Stimulated activated naive CD4-positive, alpha-beta T cell treated with Interleukin-2 at 50 U/mL for 16 hours (primary cell): ENCODE results near the gene KCNAB1.

Experiments
- DNase-seq: peaks from one replicate; lab custom pipeline; 2025; lab: John Stamatoyannopoulos, UW

The KCNAB1 gene

GRCh38 chr3:156373654-156374053 lies 253.3 kb downstream of the KCNAB1 start:
- no peak for DNase-seq

DNA sequence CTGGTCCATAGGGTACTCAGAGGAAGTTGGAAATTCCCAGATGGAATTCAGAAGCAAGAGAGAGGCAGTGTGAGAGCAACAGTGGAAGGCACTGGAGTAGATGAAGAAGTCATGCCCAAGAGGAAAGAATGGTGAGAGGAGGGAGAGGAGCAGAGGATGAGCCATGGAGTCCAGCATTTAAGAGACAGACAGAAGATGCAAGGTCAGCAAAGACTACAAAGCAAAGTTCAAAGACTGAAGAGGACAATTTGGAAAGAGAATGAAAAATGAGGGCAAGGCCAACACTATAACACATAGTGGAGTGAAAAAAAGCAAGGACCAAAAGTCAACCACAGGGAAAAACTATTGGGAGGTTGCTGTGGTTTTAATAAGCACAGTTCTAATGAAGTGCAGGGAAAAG lies 255.8 kb downstream of the KCNAB1 start:
- no peak for DNase-seq

DNA sequence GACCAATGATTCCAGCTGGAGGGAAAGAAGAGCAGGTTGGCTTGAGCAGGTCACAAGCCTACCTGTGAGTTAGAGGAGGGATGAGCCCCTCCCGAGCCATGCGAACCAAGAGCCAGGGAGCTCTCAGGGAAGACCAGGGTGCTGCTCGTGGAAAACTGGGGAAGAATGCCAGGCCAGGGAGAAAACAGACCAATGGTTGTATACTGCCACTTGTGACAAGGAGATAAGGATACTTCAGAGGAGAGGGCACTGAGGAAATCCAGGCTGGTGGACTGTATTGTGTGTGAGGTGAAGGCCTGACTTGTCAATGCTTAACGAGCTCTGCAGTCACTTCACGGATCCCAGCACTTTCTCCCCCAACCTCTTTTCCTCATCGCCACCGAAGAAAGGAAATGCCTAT lies 256.9 kb downstream of the KCNAB1 start:
- no peak for DNase-seq

DNA sequence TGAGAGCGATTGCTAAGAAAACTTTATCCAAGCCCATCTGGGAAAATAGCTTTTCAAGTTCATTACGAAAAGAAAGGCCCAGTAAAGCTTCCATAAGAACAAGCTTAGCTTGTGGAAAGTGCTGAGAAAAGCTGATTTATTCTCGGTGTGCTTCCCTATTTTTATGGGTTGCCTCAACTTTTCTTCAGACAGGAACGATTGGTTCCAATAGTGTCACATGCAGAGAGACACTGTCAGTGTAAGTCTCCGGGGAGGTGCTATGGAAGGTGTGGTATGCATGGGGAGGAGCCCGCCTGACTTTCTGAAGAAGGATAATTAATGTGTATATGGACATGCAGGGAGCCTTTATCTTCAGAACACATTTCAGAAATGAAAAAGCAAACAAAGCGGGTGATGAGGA lies 257.3 kb downstream of the KCNAB1 start:
- no peak for DNase-seq

- DNase-seq: no peak
These were observed 258.5 kb downstream of the KCNAB1 start for GRCh38 chr3:156378871-156379270.

- no peak for DNase-seq
These were observed 258.9 kb downstream of the KCNAB1 start for GRCh38 chr3:156379327-156379726.

DNA sequence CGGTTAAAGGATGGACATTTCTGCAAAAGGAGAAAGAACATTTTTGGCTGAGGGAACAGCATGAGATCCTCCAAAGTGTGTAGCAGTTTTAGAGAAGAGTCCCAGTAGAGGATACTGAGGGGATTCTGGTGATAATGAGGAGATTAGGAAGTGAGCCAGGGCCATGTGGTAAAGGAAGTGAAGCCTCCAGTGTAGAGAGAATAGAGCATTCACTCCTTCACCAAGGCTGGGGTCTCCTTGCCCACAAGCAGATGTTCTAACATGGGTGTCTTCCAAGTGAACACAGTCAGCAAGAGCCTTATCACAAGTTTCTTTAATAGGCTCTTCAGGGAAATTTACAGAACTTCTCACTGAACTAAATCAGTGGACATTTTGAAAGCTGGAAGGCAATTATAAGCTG lies 260.9 kb downstream of the KCNAB1 start:
- no peak for DNase-seq

- no peak for DNase-seq
These were observed 262.3 kb downstream of the KCNAB1 start for GRCh38 chr3:156382458-156383346.

DNA sequence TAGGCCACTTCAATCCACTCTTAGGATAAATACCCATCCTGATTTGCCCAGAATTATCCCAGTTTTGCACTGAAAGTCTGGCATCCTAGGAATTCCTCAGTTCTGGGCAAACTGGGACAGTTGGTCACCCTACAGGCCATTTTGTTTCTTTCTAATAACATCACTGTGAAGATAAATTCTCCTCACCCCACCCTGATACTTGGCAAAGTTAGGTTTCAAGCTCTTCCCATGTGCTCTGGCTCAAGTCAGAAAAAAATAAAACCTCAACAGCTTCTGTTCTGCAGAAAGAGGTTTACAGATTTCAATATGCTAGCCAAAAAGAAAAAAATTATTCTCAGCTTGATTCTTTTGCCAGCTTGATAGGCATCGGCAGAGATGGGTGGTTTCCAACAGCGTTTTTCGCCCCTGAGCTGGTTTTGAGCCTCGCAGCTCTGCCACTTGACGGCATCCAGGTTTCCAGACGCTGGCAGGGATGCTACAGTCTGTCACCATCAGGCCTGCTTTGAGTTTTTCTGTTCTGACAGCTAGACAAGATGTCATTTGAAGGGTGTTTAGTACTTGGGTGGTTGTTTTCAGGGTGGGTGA lies 263.2 kb downstream of the KCNAB1 start:
- no peak for DNase-seq

GRCh38 chr3:156388497-156389448 lies 268.4 kb downstream of the KCNAB1 start:
- no peak for DNase-seq

GRCh38 chr3:156389449-156389950 lies 269.1 kb downstream of the KCNAB1 start:
- no peak for DNase-seq

GRCh38 chr3:156390846-156391245 lies 270.5 kb downstream of the KCNAB1 start:
- no peak for DNase-seq

DNA sequence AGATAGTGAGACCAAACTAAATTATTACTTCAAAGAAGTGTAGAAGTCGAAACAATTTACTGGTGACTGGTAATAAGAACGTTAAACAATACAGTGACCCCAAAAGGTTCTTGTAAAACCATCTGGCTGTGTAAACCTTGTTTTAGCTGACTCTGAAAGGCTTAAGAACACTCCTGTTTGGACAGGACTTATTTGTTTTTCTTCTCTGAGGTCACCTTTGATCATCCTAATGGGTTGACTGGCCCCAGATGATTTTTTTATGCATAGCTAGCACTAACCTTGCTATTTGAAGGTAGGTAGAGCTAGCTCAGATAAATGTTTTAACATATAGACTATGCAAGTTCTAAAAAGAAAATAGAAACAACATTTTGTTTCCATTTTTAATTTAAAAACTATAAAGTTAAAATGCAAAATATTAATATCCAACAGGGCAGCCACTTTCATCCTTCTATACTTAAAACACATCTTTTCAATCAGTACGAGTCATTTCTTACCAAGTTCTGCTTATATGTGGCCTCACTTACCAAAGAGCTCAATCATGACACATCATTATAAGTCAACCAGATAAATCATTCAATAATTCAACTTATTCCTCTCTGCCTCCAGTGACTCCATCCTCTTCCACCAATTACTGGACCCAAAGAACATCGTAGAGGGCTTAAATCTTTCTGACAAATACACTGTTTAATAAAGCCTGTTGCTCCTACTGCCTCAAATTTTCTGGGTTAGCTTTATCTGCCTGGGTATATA lies 275.8 kb downstream of the KCNAB1 start:
- no peak for DNase-seq

- no peak for DNase-seq
These were observed 276.5 kb downstream of the KCNAB1 start for GRCh38 chr3:156396851-156397250.

DNA sequence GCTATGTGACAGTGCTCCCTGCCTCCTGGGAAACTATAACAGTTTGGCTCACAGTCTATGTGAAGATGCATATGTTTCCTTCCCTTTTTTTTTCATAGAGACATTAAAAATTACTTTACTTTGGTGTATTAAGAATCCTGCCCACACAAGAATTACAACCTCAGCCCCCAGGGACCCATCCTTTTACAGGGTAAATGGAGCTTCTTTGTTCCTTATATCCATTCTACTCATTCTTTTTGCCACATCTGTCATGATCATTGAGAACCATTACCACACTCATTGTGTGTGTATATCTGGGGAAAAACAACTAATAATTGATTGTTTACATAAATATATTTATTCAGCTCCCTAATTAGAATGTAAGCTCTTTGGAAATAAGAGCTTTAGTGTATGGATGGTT lies 277.2 kb downstream of the KCNAB1 start:
- DNase-seq: no peak

DNA sequence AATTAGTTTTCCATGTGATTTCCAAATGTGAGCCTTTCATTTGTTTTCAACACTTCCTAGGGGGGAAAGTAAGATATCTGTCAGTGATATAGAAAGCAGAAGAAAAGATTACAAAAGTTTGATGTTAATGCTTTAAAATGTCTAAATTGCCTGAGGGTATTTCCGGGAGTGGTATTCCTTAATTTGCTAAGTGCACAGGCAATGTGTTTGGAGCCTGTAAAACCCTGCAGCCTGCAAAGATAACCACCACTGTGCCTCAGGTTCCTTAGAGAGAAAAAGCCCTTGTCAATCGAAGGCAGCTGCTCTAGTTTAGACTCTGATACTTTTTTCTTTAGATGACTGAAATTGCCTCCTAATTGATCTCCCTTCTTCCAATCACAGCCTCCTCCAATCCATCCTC lies 279.7 kb downstream of the KCNAB1 start:
- DNase-seq: no peak

GRCh38 chr3:156400735-156401134 lies 280.4 kb downstream of the KCNAB1 start:
- no peak for DNase-seq

DNA sequence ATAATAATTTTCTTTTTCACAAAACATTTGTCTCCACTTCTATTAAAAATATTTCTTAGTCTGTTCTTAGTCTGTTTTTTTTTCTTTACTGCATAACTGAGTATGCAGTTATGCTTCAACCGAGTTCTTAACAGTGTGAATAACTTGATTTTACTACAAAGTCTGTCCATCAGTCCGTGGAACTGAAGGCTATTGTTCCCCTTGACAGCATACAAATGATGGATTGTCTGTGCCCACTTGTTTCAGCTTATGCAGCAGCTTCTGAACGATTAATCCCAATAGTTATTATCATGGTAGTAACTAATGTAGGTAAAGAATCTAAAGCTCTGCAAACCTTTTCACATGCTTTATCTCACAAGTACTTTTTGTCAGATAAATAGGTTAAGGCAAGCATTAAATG lies 283.8 kb downstream of the KCNAB1 start:
- DNase-seq: no peak

DNA sequence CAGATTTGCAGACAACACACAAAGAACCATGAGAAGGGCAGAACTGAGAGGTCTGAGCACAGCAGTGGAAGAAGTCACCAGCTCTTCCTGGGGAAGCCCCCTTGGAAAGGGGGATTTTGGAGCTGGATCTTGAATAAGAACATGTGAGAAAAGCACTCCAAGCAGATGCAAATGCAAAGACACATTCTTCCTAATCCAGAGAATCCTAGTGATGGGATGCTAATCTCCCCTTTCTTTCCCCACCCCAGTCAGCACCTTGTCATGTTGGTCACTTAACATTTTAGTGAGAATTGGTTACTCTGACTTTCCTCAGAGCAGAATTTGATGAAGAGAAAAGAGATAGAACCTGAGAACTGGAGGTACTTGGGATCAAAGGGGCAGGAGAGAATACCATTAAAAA lies 286.0 kb downstream of the KCNAB1 start:
- no peak for DNase-seq

GRCh38 chr3:156407617-156408225 lies 287.3 kb downstream of the KCNAB1 start:
- DNase-seq: no peak

- DNase-seq: no peak
These were observed 289.3 kb downstream of the KCNAB1 start for GRCh38 chr3:156409694-156410093.
